Left lobe of liver (tissue), 2 donors: ENCODE results near the gene RUNX1. TPM values are rescaled to one million over a fixed set of nuclear protein-coding genes. Genes with fewer than 3 reads are reported as not detected.

Source experiments
- ATAC-seq: fragments of 200-7000 bp; cut with Tn5 transposase; one replicate; pipeline ENCODE4 v1.9.1; 2020; ENCODE audit warnings: mild to moderate bottlenecking, moderate library complexity
- DNase-seq: peaks from one replicate; pipeline ENCODE4 v3.0.0-alpha.2; 2020; ENCODE audit warnings: low spot score
- total RNA-seq: library from RNA; stranded (reverse); gene quantifications from one replicate; pipeline ENCODE4 v1.2.1, GENCODE V29; 2021
- donor health status: DM: no; HTN: no; CAD: no; lungs with moderate emphysema.
- donor health status: DM: no; HTN: yes; CAD: no.

Gene RUNX1
- total RNA-seq = 4.3 TPM

DNA sequence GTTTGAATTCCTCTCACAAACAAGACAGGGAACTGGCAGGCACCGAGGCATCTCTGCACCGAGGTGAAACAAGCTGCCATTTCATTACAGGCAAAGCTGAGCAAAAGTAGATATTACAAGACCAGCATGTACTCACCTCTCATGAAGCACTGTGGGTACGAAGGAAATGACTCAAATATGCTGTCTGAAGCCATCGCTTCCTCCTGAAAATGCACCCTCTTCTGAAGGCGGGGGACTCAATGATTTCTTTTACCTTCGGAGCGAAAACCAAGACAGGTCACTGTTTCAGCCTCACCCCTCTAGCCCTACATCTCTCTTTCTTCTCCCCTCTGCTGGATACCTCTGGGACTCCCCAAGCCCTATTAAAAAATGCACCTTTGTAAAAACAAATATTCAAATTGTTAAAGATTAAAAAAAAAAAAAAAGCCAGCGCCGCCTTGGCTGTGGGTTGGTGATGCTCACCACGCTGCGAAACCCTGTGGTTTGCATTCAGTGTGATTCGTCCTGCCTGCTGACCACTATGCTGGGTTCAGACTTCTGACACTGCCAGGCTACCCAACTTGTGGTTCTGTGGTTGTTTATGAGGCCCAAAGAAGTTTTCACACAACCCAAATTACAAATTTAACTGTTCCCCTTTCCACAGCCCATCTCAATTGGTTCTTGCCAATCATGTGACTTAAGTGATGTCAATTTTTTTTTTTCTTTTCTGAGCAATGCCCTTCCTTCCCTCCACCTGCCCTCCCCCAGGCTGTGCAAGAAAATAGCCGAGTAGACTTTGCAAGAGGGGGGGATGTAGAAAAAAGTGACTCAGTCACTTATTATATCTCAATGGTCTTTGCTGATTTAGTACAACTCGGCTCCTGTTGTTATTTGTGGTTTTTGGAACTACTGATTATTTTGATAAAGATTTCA is at the start of gene RUNX1:
RUNX1 (minus strand) TSS at position 597 of the 912 bp plus-strand sequence.
- ATAC-seq (no peak), DNase-seq (no peak)

DNA sequence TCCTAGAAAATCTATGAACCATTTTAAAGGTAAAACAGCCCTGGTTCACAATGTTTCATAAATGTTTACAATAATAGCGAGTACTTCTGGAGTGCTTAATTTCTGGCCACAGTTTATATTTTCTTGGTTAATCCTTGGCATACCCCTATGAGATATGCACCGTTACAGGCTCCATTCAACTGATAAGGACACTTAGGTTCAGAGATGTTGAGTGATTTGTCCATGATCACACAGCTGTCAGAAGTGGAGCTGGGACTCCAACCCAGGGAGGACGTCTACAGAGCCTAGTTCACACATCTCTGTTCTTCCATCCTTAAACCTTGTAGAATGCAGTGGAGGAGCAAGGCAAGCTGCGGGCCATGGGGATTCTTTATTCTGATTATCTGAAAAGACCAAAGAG is 48.4 kb upstream of the RUNX1 start:
- no peak for DNase-seq
- ATAC-seq = no peak

DNA sequence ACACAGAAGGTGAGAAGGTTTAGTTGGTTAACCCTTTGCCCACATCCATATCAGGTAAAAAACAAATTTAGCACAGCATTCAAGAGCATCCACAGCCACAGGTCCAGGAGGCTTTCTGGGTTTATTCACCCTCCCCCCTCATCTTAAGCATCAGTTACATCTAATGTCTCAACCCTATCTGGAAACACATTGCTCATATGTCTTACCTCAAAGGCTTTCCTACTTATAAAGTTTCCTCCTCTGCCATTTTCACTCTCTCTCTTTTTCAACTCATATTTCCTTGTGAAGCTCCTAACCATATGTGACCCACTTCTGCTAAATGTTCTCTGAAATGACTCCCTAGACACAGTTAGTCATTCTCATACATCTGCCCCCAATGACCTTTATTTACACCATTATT is 47.9 kb upstream of the RUNX1 start:
- DNase-seq (no peak), ATAC-seq (no peak)

DNA sequence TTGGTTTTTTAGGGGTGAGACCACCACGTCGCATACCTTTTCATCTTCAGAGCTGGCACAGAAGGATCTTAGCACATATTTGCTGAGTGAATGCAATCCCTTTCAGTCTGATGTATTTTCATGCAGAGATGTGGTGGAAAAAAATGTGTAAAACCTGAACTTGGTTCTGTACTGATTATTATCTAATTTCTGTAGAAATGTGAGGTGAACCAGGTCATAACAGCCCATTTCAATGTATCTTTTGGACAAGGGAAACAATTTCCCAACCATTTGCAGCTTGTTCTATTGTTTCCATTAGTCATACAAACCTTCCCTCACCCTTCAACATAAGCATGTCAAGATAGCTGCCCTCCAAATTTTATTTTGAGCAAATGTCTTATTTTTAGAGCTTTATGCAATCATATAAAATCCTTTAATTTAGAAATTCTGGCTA is 46.8 kb upstream of the RUNX1 start:
- DNase-seq (no peak), ATAC-seq (no peak)

DNA sequence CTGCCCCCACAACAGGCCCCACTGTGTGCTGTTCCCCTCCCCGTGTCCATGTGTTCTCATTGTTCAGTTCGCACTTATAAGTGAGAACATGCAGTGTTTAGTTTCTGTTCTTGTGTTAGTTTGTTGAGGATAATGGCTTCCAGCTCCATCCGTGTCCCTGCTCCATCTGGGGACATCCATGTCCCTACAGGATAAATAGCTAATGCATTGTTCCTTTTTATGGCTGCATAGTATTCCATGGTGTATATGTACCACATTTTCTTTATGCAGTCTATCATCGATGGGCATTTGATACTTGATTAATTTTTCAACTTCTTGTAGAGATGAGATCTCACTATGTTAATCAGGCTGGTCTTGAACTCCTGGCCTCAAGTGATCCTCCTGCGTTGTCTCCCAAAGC is 44.4 kb upstream of the RUNX1 start:
- ATAC-seq = no peak
- DNase-seq = no peak

DNA sequence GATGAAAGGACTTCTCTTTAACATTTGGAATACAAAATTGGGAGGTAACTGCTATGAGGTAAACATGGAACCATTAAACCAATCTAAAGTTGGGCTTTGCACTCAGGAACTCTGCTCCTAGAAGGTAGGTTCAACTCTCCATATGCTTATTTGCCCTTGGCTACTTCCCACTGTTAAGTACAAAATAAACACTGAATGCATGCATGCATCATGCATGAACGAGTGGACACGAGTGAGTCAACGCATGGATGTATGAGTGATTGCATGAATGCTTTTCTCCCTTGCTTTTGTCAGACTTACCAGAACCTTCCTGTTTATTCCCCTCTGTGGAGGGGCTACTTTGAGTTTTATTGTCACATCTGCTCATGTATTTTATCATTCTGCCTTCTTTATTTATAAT is 42.4 kb upstream of the RUNX1 start:
- DNase-seq (no peak), ATAC-seq (no peak)

DNA sequence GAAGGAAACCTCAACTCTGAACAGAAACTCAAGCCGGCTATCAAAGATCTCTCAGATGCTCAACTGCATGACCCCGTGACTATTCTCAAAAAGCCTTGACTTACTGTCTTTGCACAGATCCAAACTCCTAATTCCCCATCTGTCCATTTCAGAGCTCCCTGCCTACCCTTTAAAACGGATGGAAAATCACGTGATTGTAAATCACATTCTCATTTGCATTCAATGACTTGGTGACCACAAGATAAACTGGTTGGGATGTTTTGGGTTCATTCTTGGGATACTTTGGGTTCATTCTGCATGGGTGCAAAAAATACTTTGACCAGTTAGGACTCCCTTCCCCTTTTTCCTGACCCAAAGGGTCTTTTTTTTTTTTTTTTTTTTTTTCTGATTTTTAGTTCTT is 41.3 kb upstream of the RUNX1 start:
- no peak for DNase-seq
- ATAC-seq = no peak

DNA sequence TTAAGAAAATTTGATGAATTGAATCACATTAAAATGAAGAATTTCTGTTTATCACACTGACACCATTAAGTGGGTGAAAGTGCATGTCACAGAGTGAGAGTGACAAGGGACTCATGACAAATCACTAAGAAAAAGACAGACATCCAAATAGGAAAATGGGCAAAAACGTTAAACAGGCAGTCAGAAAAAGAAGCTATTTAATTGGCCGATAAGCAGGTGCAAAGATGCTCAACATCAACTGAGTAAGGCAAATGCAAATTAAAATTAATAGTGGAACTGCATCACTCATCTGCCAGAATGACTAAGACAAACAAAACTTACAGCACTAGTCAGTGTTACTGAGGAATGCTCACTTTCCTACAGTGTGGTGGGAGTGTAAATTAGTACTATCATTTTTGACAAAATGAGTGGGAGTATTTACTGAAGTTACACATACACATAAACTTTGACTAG is 39.2 kb upstream of the RUNX1 start:
- ATAC-seq (no peak), DNase-seq (no peak)

DNA sequence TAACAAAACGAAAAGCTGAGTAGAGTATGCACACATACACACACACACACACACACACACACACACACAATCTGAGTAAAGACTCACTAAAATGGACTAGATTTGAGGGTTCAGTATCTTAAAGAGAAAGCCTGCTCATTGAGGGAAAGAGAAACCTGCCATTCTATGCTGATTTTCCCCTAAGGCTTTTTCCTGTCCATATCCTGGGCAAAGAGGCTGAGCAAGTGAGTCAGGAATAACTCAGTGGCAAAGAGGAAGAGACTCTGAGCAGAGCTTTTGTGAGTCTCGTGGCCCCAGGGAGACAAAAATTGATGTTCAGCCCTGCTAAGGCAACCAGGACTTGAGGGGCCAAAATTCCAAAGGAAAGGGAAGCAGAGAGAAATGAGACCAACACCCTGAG is 37.3 kb upstream of the RUNX1 start:
- DNase-seq (no peak), ATAC-seq (no peak)

DNA sequence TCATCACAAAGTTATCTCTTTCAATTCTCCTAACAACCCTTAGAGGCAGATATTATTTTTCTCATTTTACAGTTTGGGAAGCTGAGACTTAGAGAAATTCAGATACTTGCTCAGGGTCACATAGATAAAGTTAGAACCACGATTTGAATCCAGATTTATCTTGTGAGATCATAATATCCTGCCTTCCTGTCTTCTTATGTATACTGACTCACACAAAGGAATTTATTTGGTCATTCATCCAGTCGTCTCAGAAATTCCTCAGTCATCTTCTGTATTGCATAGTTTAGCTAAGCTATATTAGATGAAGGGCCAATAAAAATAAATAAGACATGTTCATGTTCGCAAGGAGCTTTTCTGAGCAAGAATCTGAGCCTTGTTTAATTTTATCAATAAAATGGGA is 35.8 kb upstream of the RUNX1 start:
- no peak for ATAC-seq

DNA sequence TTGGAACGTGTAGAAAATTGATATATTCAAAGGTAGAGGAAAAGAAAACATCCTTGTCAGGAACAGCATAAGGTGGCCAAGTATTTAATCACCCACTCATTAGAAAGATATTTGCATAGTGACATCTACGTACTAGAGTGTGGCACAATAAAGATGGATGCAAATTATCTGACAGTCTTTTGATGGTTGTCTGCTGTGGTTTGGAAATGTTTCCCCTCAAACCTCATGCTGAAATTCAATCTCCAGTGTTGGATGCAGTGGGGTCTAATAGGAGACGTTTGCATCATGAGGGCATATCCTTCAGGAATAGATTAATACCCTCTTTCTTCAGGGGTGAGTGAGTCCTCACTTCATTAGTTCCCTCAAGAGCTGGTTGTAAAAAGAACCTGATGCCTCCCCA is 34.1 kb upstream of the RUNX1 start:
- DNase-seq (no peak), ATAC-seq (no peak)

More for the DNA sequence above, 35.8 kb upstream of the RUNX1 start:
- DNase-seq = no peak

DNA sequence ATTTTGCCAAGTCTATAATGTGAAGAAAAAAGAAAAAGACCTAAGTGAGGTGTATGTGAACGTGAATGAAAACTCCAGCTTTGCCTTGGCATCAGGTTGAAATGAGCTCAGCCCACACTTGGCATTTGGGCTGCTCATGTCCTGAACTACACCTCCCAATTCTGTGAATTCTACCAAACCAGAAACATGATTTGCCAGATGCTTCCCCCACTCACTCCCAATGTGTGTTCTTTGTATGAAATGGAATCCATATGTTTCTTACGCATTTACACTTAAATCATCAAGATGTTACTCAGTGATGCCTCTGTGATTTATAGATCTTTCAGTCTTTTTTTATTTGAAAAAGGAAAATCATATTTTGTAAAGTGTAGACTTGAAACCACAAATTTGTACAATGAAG is 32.8 kb upstream of the RUNX1 start:
- DNase-seq = no peak
- no peak for ATAC-seq

DNA sequence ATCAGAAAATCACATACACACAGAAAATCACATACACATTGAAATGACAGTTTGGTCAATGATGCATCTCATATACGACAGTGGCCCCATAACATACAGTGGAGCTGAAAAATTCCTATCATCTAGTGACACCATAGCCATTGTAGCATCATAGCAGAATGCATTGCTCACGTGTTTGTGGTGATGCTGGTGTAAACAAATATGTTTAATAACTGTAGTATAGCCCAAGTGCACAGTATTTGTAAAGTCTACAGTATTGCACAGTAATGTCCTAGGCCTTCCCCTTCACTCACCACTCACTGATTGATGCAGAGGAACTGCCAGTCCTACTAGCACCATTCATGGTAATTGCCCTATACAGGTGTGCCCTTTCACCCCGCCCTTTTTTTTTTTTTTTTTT is 30.1 kb upstream of the RUNX1 start:
- DNase-seq = no peak

DNA sequence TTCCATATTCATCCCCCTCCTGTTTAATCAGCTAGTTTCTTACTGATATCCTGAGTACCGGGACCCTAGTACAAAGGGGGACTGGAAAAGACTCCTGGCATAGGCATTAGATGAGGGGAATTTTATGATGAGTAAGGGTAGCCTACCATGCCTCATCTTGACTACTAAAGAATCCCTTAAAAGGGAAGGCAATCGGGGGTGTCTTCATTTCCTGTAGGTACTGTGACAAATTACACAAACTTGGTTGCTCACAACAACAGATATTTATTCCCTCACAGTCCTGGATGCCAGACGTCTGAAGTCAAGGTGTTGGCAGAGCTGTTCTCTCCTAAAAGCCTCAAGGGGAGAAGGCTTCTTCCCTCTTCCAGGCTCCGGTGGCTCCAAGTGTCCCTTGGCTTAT is 28.9 kb upstream of the RUNX1 start:
- ATAC-seq = no peak
- DNase-seq = no peak

More for the DNA sequence above, 30.1 kb upstream of the RUNX1 start:
- no peak for ATAC-seq

DNA sequence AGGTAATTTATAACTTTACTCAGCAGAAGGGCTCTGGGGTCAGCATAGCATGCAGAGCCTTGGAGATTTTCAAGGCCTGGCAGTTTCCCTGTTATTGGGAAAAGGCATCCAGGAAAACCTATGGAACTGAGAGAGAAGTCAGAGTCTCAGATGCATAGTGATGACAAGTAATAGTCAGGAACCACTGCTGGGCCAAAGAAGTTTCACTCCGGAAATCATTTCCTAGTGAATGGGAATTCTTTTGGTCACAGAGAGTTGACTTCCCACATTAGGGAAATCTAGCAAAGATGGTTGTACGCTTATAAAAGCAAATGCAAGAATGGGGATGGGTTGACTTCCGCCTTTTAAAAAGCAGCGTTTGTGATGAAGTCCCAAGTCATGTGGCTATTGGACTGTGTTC is 28.4 kb upstream of the RUNX1 start:
- ATAC-seq (no peak), DNase-seq (no peak)

DNA sequence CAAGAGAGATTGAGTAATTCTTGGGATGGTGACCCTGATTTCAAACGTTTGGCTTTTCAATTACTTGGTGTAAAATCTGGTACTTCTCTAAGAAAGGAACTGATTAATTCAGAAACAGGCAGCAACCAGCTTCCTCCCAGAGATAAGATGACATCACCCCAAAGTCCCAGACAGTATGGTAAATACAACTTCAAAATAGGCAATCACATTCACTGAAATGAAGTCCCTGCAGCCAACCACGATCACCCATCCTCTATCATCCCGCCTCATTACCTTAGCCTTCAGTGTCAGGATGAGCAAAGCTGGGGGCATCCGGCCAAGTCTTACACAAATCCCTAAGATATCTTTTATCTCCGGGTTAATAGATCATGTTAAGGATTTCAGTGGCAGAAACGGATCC is 26.4 kb upstream of the RUNX1 start:
- ATAC-seq = no peak

DNA sequence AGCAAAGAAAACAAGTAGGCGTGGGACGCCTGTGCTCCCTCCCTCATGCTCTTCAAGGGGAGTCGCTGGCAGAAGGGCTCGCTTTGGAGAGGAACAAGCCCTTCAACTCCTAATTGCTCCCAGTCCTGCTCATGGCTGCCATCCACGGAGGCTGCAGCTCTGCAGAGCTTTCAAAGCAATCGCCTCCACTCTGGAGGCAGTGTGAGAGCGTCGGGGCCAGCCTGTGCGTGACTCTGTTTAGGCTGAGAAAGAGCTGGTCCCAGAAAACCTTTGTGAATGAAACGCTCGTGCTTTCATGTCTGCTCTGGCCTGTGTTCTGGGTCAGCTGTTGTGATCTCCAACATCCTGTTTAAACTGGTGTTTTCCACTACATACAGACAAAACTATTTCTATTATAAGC is 23.9 kb upstream of the RUNX1 start:
- ATAC-seq (no peak), DNase-seq (no peak)

More for the DNA sequence above, 26.4 kb upstream of the RUNX1 start:
- DNase-seq = no peak

DNA sequence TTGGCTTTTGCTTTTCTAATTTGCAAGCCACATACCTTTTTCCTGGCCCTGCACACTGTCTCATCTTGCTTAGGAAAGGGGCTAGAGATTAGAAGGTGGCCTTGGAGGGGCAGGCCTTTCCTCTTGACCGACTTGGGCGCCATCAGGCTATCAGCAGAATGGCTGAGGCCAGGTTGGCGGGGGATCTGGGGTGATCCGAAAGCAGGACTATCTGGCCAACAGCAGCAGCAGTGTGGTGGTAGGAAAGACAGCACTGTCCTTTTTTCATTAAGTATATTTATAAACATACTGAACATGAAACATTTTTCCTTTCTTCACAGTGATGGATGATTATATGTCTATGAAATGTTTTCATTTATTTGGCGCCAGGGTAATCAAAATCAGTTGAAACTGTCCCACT is 23.5 kb upstream of the RUNX1 start:
- no peak for DNase-seq
- no peak for ATAC-seq

DNA sequence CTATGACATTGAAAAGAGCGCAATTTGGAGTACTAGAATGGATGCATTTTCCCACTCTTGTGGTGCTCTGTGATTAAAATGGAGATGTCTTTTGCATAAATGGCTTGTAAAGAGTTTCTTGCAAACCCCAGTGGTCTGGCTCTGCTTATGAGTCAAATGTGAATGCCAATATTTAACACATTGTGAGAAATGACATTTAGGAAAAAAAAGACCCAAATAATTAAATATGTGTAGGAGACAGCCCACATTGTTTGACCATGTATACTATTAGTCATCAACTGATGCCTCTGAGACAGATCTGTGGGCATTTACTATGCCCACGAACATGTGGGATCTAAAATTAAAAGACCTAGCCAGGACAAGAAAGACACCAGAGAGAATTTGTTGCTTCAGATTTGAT is 22.2 kb upstream of the RUNX1 start:
- no peak for DNase-seq
- ATAC-seq = no peak

DNA sequence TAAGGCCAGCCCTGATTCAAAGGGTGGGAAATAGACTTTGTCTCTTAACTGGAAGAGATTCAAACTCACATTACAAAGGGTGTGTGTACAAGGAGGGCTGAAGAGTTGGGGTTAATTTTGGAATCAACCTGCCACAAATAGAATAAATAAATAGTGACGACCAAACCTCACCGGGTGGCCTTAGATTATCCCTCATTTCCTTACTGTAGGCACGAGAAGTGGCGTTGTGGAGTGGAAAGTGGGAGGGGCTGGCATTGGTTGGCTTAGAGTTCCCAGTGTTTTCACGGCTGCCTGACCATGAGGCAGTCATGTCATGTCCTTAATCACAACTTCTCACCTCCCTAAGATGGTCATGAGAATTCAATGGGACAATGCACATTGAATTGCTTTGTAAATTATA is 21.3 kb upstream of the RUNX1 start:
- no peak for ATAC-seq
- DNase-seq = no peak

DNA sequence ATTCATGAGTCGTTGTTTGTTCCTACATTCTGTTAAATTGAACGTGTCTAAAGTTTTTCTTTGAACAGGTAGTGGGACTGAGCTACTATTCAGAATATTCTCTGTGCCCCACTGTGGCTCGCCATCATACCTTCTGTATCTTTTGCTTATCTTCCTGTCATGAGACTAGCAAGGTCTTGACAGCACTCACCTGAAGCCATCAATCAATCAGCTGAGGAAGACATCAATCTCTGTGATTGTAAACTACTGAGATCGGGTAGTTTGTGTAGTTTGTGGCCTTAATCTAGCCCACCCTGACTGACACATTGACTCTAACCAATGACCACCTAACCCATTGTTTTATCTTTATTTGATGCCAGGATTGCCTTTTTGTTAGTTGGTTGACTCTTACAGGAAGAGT is 17.7 kb upstream of the RUNX1 start:
- no peak for ATAC-seq
- DNase-seq = no peak

DNA sequence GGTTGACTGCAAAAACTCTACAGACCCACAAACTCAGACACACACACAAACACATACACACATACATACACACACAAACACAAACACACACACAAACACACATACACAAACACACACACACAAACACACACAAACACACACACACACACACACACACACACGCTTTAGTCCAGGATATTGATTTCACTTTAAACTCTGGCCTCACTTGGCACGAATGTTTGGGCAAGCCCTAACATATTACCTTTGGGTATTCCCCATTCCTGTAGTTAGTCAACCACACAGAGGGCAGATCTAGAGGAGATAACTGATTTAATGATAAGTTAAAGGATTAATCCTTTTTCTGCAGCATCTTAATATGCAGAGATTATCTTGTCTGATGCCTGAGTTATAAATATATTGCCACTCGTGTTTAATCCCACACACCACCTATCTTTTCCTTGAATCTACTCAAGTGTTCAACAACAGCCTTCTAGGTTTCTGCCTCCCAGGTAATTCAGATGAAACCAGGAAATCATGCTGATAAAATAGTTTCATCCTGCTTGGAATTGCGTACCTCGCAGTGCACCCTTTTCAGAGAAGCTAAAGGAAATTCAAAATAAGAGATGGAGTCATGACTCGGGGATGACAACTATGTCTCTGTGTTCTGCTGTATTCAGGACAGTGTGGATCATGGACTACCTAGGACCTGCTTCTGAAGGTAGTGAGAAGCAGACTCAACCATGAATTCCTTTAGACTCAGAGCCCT is 14.5 kb upstream of the RUNX1 start:
- DNase-seq (no peak), ATAC-seq (peak; percentile 89)
